ENCODE data around the gene SLC5A9. TPM values are rescaled to one million over a fixed set of nuclear protein-coding genes. Genes with fewer than 3 reads are reported as not detected.
"Not testable (repeated sequence)": the region's sequence is repeated elsewhere in the genome, so short reads cannot be mapped to it uniquely, and the experiment has no call there.

Gene SLC5A9
- polyA plus RNA-seq, 4 donors = 11.5 to 19.3 (median 16.9) TPM

DNA sequence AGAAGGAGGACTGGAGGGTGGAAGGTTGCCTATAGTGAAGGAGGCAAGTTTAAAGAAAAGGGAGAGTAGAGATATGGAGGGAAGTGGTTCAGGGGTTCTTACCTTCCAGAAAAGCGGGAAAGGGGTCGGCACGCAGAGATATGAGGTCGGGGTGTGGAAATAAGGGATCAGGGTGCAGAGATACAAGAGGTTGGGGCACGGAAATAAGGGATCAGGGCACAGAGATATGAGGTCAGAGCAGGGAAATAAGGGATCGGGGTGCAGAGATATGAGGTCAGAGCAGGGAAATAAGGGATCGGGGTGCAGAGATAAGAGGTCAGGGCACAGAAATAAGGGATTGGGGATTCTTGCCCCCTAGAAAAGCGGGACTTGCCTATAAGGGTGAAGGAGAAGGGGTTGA is 9.1 kb upstream of the SLC5A9 start:
- DNase-seq (ENCODE audit: low read depth in 4 of 4, low spot score in 3 of 4) = not testable (repeated sequence)

DNA sequence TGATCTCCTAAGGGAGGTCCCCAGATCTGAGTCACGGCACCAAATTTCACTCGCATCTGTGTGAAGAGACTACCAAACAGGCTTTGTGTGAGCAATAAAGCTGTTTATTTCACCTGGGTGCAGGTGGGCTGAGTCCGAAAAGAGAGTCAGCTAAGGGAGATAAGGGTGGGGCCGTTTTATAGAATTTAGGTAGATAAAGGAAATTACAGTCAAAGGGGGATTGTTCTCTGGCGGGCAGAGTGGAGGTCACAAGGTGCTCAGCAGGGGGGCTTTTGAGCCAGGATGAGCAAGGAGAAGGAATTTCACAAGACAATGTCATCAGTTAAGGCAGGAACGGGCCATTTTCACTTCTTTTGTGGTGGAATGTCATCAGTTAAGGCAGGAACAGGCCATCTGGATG is 8.2 kb upstream of the SLC5A9 start:
- DNase-seq (ENCODE audit: low read depth in 4 of 4, low spot score in 3 of 4) = not testable (repeated sequence)

DNA sequence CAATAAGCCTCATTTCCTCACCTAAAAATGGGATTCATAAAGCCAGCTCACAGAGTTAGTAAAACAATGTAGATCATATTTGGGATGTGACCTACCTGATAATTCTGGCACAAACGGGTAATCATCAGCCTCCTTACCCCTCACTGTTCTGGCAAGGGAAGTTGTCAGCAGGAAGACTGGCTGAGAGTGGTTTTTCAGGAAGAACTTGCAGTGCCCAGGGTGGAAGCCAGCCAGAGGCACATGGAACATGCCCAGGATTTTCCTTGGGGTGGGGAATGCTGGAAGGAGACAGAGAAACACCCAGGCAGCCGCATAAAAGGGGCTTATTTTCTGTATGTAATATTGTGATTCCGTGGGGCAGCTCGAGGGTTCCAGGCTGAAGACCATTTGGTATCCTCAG is 7.7 kb upstream of the SLC5A9 start:
- no peak for DNase-seq (ENCODE audit: low read depth in 4 of 4, low spot score in 3 of 4)

DNA sequence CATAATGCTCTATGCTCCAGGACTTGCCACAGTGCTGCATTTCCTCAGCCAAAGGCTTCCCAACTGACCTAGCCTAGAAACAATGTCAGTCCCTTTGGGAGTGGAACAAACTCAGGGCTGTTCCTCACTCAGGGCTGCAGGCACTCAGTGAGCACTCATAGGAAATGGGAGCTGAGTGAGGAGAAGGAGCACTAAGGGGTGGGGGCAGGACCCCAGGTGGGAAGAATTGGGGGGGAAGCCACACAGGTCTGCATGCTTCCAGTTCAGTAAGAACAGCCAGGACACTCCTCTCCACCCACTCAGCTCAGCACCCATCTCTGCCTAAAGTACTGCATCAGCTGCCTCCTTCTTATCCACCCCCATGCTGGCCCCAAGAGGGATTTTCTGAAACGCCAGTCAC is 7.3 kb upstream of the SLC5A9 start:
- DNase-seq (ENCODE audit: low read depth in 4 of 4, low spot score in 3 of 4) = no peak

DNA sequence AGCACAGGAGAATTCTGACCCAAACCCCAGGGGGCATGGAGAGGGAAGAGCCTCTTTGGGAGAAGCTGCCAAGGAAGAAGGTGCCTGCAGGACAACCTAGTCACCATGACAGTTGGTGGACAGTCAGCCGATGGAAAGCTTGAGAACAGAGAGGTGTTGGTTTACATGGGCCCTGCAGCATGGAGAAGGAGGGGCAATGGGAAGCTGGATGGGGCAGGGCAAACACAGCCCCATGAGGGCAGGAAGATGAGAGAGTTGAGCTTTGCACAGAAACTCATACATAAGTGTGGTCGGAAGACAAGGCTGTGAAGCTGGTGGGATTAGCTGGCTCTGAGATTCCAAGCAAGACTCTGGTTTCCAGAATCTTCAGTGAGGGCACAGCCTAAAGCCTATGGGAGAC is 6.6 kb upstream of the SLC5A9 start:
- DNase-seq (ENCODE audit: low read depth in 4 of 4, low spot score in 3 of 4) = no peak

DNA sequence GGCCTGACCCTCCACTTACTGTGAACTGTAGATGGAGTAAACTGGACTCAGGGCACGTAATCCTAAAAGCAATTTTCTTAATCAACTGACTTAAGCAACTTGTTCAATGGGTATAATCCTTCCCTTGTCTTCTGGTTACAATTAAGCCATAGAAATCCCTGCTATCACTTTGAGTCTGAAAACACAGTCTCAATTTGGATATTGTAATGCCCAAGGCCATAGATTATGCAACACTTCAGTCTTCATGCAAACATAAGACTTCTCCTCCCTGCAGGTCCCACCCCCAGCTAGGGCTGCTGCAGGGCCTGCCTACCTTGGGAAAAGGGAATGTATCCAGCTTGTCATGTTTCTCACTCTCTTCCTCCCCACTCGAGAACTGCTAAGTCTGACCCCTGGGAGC is 6.2 kb upstream of the SLC5A9 start:
- DNase-seq (ENCODE audit: low read depth in 4 of 4, low spot score in 3 of 4) = no peak

DNA sequence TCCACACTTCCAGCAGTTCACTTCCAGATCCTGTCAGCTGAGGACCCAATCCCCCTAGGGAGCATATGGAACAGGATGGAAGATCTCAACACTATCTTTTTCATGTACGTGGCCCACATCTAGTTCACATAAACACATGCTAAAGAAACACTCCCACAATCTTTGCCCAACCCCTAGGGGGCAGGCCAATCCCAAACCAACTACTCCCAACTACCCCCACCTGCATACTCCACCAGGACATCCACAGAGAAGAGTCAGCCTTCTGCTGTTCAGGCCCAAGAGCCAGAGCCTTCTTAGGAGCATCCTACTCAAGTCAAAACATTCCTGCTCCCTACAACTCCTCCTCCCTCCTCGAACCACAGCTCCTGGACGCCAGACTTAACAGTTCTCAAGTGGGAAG is 5.6 kb upstream of the SLC5A9 start:
- DNase-seq (ENCODE audit: low read depth in 4 of 4, low spot score in 3 of 4) = no peak

DNA sequence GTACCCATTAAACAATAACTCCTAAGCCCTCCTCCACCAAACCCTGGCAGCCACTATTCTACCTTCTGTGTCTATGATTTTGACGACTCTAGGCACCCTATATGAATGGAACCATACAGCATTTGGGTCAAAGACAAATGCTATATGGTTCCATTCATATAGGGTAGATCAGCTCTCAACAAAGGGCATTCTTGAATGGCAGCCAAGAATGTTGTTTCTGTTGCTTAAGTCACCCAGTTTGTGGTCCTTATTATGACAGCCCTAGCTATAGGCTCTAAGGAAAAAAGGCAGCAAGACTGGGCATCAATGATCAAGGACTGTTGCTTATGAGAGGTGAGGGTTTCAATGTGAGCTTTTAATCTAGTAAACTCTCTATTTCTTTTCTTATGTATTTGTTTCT is 4.7 kb upstream of the SLC5A9 start:
- no peak for DNase-seq (ENCODE audit: low read depth in 4 of 4, low spot score in 3 of 4)

DNA sequence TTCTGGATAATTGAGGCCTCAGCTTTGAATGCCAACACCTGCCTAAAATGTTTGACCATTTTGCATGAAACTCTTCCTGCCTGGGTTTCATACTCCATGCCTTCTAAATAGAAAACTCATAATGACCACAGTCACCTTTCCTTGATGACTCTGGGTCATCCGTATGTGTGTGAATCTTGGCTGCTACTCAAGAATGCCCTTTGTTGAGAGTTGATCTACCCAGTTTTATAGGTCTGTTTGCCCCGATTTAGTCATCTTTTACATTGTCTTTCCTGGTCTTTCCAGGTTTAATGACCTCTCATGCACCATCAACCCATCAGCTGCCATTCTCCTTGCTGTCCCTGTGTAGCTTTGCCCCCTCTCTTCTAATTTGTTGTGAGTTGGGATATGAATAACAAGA is 2.7 kb upstream of the SLC5A9 start:
- DNase-seq (ENCODE audit: low read depth in 4 of 4, low spot score in 3 of 4) = no peak

DNA sequence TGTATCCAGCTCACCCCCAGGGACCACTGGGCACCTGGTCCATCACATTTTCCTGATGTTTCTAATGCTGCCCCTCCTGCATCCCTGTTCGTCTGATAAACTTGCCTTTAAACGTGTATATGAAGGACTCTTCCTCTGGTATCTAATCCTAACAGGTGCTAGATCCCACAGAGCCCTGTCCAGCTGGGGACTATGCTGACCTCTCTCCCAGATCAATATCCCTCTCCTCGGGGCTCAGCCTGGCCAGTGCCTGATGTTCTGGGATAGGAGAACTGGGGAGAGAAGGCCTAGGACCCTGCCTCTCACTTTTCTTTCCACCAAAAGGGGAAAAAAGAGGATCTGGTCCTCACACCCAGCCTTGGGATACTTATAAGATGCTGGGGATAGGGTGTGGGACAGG is 1.4 kb upstream of the SLC5A9 start:
- DNase-seq (ENCODE audit: low read depth in 4 of 4, low spot score in 3 of 4) = no peak

DNA sequence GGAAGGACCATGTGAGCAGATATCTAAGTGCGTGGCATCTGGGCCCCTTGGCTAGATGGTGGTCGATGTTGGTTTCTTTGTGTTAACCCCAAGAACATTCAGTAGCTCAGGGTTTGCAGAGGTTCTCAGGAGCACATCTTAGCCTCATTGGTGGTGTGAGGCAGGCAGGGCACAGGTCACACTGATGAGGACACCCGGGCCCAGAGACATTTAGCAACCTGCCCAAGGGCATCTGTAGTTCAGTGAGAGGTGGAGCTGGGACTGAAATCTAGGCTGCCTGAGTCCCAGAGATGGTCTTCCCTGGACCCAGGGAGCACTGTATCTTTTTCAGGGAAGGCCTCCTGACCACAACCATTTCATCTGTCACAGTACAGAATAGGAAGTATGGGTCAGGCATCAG is 859 bp upstream of the SLC5A9 start:
- DNase-seq (ENCODE audit: low read depth in 4 of 4, low spot score in 3 of 4) = no peak

DNA sequence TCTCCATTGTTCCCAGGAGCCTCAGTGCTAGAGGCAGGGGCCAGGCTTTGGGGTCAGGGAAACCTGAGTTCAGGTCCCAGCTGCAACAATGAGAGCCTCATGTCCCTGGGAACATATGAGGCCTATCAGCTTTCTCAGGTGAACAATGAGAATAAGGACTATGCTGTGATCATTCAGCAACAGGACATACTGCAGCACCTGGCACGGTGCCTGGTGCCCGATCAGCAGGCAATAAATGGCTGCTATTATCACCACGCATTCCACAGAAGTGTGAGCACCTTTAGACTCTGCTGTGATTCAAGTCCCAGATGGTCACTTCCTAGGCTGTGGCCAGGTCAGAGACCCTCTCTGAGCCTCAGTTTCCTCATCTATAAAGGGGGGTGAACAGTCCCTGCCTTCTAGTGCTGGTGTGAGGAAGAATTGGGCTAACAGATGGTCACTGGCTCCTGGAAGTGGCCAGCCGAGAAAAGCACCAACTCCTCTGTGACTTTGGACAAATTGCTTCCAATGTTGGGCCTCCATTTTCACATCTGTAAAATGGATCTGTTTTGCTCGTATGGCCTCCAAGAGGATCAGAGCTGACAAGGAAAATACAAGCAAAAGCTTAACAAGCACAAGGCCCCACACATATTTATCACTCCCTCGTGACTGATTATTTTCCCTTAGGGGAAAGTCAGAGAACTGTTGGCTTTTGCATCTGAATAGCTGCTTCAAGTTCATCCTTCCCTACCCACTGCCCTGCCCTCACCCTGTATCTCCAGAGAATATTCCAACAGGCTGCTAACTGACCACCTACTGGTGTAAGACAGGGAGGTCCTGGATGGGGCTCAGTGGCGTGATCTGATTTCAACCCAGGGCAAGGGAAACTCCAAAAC is 1.1 kb downstream of the SLC5A9 start:
- no peak for DNase-seq (ENCODE audit: low read depth in 4 of 4, low spot score in 3 of 4)

DNA sequence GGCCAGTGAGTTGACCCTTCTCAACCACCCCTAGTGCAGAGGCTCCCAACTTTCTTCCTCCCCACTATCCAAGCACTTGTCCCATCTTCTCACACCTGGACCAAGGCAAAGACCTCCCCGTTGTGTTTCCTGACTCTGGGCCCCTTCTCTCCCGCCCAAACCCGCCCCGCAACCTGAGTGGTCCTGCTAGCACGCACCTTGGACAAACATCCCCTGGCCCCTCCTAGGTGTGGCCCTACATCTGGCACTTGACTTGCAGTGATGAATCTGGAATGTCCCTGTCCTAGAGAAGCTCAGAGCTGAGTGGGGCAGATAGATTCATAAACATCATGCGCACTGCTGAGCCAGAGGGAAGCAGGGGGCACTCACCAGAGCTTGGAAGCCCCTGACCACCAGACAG is 2.3 kb downstream of the SLC5A9 start:
- no peak for DNase-seq (ENCODE audit: low read depth in 4 of 4, low spot score in 3 of 4)

DNA sequence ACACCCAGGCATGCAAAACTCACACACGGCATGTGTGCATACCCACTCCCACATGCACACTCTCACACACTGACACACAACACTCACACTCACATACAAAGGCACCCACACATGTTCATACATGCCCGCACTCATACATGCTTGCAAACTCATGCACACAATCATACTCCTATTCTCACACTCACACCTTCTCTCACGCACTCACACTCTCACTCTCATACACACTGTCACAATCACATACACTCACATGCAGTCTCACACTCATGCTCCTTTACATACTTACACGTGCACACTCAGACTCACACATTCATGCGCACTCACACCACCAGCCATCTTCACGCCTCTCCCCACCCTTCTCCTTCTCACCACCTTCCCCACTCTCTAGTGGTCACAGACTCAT is 3.1 kb downstream of the SLC5A9 start:
- no peak for DNase-seq (ENCODE audit: low read depth in 4 of 4, low spot score in 3 of 4)

DNA sequence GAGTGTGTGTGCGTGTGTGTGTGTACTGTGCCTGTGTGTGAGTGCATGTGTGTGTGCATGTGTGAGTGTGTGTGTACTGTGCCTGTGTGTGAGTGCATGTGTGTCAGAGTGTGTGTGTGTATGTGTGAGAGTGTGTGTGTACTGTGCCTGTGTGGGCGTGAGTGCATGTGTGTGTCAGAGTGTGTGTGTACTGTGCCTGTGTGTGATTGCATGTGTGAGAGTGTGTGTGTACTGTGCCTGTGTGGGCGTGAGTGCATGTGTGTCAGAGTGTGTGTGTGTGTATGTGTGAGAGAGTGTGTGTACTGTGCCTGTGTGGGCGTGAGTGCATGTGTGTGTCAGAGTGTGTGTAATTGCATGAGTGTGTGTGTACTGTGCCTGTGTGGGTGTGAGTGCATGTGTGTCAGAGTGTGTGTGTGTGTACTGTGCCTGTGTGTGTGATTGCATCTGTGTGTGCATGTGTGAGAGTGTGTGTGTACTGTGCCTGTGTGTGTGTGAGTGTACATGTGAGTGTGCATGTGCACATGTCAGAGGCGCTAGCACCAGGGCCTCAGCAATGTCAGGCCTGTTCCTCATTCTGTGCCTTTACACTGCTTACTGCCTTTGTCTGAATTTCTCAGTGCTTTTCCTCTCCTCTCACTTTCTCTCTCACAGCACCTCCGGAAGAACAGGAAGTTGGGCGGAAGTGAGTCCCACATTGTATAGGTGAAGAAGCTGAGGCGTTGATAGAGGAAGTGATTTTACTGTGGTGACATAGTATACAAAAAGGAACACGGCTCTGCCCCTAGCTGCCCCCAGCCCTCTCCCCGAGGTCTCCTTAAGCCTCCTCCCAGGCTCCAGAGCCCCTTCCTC is 4.9 kb downstream of the SLC5A9 start:
- DNase-seq (ENCODE audit: low read depth in 4 of 4, low spot score in 3 of 4) = no peak

DNA sequence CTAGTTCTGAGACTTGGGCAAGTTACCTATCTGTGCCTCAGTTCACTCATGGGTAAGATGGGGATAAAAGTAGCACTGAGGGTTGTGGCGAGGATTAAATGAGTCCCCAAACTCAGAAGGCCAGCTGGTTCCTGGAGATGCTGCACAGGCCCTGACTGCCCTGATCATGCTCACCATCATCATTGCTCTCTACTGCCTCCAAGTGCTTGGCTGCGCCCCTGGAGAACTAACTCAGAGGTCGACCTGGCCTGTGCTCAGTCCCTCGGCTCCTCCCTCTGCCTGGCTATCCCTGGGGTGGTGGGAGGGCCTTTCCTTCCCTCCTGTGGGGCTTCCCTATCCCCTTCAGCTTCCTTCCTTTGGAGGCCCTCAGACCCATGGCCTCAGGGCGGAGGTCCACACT is 5.6 kb downstream of the SLC5A9 start:
- DNase-seq (ENCODE audit: low read depth in 4 of 4, low spot score in 3 of 4) = no peak

DNA sequence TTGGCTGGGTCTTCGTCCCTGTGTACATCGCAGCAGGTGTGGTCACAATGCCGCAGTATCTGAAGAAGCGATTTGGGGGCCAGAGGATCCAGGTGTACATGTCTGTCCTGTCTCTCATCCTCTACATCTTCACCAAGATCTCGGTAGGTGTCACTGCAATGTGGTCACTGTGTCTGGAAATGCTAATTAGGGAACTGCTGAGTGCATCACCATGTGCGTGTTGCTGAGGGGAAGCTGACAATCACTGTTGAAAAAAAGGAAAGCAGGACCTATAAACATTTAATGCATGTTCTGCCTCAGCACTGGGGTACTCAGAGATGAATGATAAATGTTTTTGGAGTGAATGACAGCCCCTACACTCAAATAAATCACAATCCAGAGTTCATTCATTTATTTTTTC is 6.8 kb downstream of the SLC5A9 start:
- no peak for DNase-seq (ENCODE audit: low read depth in 4 of 4, low spot score in 3 of 4)

DNA sequence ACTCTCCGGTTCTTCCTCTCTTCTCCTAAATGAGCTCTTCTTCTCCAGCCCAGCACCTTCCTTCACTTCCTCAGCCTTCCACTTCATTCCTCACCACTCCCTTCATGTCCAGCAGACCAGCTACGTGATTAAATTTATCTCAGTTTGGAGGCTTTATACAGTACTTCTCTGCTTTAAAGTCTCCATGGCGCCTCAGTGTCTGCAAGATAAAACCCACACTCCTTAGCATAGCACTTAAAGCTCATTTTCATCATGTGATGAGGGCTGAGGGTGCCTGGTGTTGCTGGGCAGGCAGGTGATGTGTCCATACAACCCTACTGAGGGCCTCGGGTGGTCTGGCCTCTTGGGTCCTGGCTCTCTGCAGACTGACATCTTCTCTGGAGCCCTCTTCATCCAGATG is 7.7 kb downstream of the SLC5A9 start:
- DNase-seq (ENCODE audit: low read depth in 4 of 4, low spot score in 3 of 4) = no peak

DNA sequence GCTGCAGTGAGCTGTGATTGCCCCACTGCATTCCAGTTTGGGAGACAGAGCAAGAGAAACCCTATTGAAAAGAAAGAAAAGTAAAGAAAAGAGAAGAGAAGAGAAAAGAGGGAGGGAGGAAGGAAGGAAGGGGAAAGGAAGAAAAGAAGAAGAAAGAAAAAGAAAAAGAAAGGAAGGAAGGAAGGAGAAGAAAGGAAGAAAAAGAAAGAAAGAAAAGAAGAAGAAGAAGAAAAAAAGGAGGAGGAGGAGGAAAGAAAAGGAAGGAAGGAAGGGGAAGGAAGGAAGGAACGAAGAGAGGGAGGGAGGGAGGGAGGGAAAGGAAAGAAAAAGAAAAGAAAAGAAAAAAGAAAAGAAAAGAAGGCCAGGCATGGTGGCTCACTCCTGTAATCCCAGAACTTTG is 10.2 kb downstream of the SLC5A9 start:
- DNase-seq (ENCODE audit: low read depth in 4 of 4, low spot score in 3 of 4) = no peak

DNA sequence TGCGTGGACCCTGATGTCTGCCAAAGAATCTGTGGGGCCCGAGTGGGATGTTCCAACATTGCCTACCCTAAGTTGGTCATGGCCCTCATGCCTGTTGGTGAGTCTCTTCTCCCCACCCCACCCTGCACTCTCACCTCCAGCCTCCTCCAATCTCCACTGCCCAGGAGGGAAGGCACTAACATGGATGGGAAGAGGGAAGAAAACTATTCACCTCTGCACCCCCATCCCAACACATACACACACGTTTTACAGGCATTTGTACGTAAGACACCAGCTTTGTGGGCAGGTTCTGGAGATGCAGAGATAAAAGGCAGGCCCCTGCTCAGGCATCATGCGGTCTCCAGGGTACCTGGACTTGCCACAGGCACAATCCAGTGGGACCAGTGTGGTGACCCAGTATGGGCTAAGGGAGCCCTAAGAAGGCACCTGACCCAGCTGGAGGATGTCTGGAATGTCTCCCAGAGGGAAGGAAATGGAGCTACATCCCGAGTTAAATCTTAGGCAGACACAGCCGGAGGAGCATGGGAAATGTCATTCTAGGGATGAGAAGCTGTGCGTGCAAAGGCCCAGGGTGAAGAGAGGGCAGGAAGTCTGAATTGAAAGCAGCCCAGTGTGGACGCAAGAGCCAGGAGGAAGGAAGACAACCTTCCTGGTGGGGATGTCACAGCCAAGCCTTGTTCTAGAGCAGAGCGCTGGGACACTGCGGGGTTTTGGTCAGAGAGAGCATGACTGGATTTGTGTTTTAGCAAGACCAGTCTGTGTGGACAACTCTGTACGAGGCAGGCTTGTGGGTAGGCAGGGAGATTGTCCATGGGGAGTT is 11.4 kb downstream of the SLC5A9 start:
- no peak for DNase-seq (ENCODE audit: low read depth in 4 of 4, low spot score in 3 of 4)

DNA sequence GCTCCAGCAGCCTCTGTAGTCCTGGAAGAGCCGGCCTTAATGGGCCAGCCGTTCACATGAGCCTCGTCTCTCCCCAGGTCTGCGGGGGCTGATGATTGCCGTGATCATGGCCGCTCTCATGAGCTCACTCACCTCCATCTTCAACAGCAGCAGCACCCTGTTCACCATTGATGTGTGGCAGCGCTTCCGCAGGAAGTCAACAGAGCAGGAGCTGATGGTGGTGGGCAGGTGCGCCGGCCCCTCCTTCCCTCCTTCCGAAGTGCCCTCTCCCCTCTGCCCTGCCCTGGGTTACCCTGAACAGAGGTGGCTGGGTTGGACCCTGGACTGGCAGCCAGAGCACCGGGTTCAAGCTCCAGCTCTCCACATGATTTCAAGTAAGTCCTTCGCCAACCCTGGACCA is 13.1 kb downstream of the SLC5A9 start:
- no peak for DNase-seq (ENCODE audit: low read depth in 4 of 4, low spot score in 3 of 4)

All from right renal pelvis (tissue), 4 donors.